AG09309 (cell line): ENCODE data around the gene SREBF1.
A peak's percentile ranks its signal among the peaks of the same experiment; 100 is the strongest.

Experiments used
- DNase-seq: peaks from one replicate; pipeline ENCODE4 v3.0.0-alpha.2; 2010; ENCODE audit warnings: low read depth
- H3K4me3 ChIP-seq: 2 replicates; pipeline ENCODE4 v1.5.1; 2011; ENCODE audit warnings: mild to moderate bottlenecking, low read depth, low read length, moderate library complexity; ENCODE audit not compliant: control insufficient read depth
- CTCF ChIP-seq: IDR thresholded peaks from 2 replicates; pipeline ENCODE4 v1.5.1; 2011; ENCODE audit warnings: mild to moderate bottlenecking, low read depth, low read length, inconsistent platforms; ENCODE audit not compliant: insufficient read depth, control insufficient read depth; ENCODE audit errors: missing control alignments

Gene SREBF1

DNA sequence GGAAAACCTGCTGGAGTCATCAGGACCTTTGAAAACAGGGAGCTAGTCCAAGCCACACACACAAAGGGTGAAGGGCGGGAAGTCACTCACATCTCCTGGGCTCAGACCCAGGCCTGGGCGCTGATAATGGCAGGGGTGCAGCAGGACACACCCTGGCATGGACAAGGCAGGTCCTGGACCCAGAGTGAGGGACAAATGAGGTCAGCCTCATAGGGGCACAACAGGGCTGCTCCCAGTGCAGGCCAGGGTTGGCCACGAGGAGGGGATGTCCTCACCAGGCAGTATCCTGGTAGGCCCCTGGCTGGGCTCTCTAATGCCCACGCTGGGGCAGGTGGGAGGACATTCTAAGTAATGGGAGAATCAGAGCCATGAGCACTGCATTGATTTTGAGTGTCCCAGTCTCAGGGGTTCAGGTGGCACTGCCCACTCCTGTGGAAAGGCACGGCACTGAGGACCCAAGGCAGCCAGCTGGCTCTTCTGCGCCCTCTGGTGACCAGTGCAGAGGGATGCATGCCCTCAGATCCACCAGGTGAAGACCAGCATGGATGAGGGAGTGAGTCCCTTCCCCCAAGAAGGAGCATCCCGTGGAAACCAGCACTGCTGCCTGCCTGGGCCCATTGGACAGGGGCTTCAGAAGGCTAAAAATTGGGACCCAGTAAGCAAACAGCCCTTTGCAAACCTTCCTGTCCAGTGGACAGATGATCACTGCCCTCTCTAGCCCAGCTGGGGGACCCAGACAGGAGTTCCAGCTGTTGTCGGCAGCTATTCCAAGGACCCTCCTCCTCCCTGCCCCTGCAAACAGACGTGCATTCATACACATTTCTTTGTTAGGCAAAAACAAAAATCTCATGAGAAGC is 23.4 kb upstream of the SREBF1 start:
- TF ChIP-seq CTCF, result peak; percentile 98
- DNase-seq, result no peak
- H3K4me3 ChIP-seq, result no peak overlapping the region

DNA sequence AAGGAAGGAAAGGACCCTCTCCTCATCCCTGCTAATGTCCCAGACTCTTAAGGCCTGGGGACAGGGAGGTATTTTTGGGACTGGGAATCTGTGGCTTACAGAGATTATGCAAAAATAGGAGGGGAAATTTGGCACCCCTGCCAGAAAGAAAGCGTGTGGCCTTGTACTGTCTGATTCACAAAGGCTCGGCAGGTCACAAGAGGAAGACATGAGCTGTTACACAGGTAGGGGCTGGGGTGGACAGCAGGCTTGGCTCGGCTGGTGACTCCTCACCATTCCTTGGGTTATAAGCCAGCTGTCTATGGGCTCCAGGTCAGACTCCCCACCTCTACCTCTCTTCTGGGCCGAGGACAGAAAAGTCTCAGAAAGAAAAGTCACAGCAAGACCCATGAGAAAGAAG is 20.7 kb upstream of the SREBF1 start:
- TF ChIP-seq CTCF, result no peak
- no peak overlapping the region for H3K4me3 ChIP-seq
- no peak for DNase-seq

GRCh38 chr17:17856386-17856785 is 19.6 kb upstream of the SREBF1 start:
- no peak for DNase-seq
- no peak for TF ChIP-seq CTCF
- no peak overlapping the region for H3K4me3 ChIP-seq

- DNase-seq, result no peak
- no peak for TF ChIP-seq CTCF
- H3K4me3 ChIP-seq, result no peak overlapping the region
Measured at GRCh38 chr17:17855976-17856375, 19.2 kb upstream of the SREBF1 start.

DNA sequence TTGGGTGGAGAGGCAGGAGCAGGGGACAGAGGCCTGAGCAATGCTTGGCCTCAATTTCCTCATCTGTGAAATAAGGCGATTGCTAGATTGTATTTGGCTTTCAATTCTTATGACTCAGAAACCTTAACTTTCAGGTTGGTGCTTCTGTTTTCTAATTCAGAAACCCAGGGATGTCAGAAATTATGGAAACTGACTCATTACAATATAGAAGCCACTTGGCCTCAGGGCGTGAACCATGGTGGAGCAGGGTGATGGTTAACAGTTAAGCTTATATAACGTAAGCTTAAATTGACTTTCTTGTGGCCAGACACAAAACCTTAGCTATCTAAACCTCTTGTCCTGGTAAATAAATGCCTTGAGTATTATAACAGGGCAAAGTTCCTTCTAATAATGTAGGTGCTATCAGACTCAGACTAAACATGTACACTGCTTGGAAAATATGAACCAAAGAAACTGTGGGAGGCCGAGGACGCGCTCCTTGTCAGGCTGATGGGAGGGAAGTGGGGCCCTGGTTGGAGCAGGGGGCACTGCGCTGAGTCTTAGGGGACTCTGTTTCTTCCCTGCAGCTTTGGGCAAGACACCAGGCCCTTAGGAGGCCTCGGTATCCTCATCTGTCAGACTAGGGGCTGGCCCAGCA is 17.1 kb upstream of the SREBF1 start:
- DNase-seq, result no peak
- TF ChIP-seq CTCF, result no peak
- no peak overlapping the region for H3K4me3 ChIP-seq

- no peak overlapping the region for H3K4me3 ChIP-seq
- no peak for DNase-seq
- no peak for TF ChIP-seq CTCF
Measured at GRCh38 chr17:17852930-17853329, 16.1 kb upstream of the SREBF1 start.
